ENCODE results near the gene SETD1B. TPM values are rescaled to one million over a fixed set of nuclear protein-coding genes. Genes with fewer than 3 reads are reported as not detected.
"Not testable (repeated sequence)": the region's sequence is repeated elsewhere in the genome, so short reads cannot be mapped to it uniquely, and the experiment has no call there.

Gene SETD1B
- total and polyA plus RNA-seq, 2 donors, result 3.0 to 11.8 TPM

- Histone ChIP-seq H3K27ac (ENCODE audit: low read depth in 1 of 2, low read length in 1 of 2) (peak overlapping the region; percentile 46 to 66), H3K4me3 (ENCODE audit: low read length in 2 of 2) (peak overlapping the region; percentile 53 to 63), H3K36me3 (ENCODE audit: control insufficient read depth in 2 of 2, insufficient read depth in 2 of 2, low read length in 1 of 2) (no peaks in the 10 kb centered on the region), H3K9me3 (ENCODE audit: control insufficient read depth in 2 of 2, insufficient read depth in 1 of 2, low read length in 1 of 2) (peaks cover 0 to 11% of the 10 kb centered on the region in 2 donors), H3K4me1 (ENCODE audit: control insufficient read depth in 2 of 2, insufficient read depth in 2 of 2, low read length in 2 of 2) (peaks cover 6 to 10% of the 10 kb centered on the region in 2 donors), H3K27me3 (ENCODE audit: control insufficient read depth in 2 of 2, insufficient read depth in 1 of 2, low read length in 1 of 2) (peaks cover 0 to 10% of the 10 kb centered on the region in 2 donors)
- peak; percentile 84 to 98 (median 95) for DNase-seq (ENCODE audit: low read depth in 6 of 9, low spot score in 9 of 9)
- 14% methylated on average over 53 of the region's 53 CpGs for WGBS
Measured at GRCh38 chr12:121839106-121839992, 35.5 kb downstream of the SETD1B start.

GRCh38 chr12:121839993-121840761 lies 36.4 kb downstream of the SETD1B start:
- 77% methylated on average over 24 of the region's 24 CpGs for WGBS
- Histone ChIP-seq H3K36me3 (ENCODE audit: control insufficient read depth in 2 of 2, insufficient read depth in 2 of 2, low read length in 1 of 2) (no peaks in the 10 kb centered on the region), H3K4me1 (ENCODE audit: control insufficient read depth in 2 of 2, insufficient read depth in 2 of 2, low read length in 2 of 2) (peaks cover 6 to 10% of the 10 kb centered on the region in 2 donors), H3K27me3 (ENCODE audit: control insufficient read depth in 2 of 2, insufficient read depth in 1 of 2, low read length in 1 of 2) (peaks cover 0 to 10% of the 10 kb centered on the region in 2 donors), H3K27ac (ENCODE audit: low read depth in 1 of 2, low read length in 1 of 2) (peak overlapping the region; percentile 46 to 66), H3K9me3 (ENCODE audit: control insufficient read depth in 2 of 2, insufficient read depth in 1 of 2, low read length in 1 of 2) (peaks cover 0 to 11% of the 10 kb centered on the region in 2 donors), H3K4me3 (ENCODE audit: low read length in 2 of 2) (peak overlapping the region; percentile 53 to 63)
- no peak for DNase-seq (ENCODE audit: low read depth in 6 of 9, low spot score in 9 of 9)

- 95% methylated on average over 13 of the region's 13 CpGs for WGBS
- peaks cover 6 to 10% of the 10 kb centered on the region in 2 donors for H3K4me1 ChIP-seq (ENCODE audit: control insufficient read depth in 2 of 2, insufficient read depth in 2 of 2, low read length in 2 of 2)
- H3K9me3 ChIP-seq (ENCODE audit: control insufficient read depth in 2 of 2, insufficient read depth in 1 of 2, low read length in 1 of 2), result peaks cover 0 to 11% of the 10 kb centered on the region in 2 donors
- DNase-seq (ENCODE audit: low read depth in 6 of 9, low spot score in 9 of 9), result no peak
- no peak overlapping the region for H3K27ac ChIP-seq (ENCODE audit: low read depth in 1 of 2, low read length in 1 of 2)
- no peaks in the 10 kb centered on the region for H3K36me3 ChIP-seq (ENCODE audit: control insufficient read depth in 2 of 2, insufficient read depth in 2 of 2, low read length in 1 of 2)
- no peak overlapping the region for H3K4me3 ChIP-seq (ENCODE audit: low read length in 2 of 2)
- H3K27me3 ChIP-seq (ENCODE audit: control insufficient read depth in 2 of 2, insufficient read depth in 1 of 2, low read length in 1 of 2), result peaks cover 0 to 8% of the 10 kb centered on the region in 2 donors
Measured at GRCh38 chr12:121843236-121843982, 39.6 kb downstream of the SETD1B start.

GRCh38 chr12:121845701-121846100 lies 41.9 kb downstream of the SETD1B start:
- no peaks in the 10 kb centered on the region for H3K9me3 ChIP-seq (ENCODE audit: control insufficient read depth in 2 of 2, insufficient read depth in 1 of 2, low read length in 1 of 2)
- no peak for DNase-seq (ENCODE audit: low read depth in 6 of 9, low spot score in 9 of 9)
- WGBS, result 95% methylated on average over 1 of the region's 1 CpG
- H3K4me3 ChIP-seq (ENCODE audit: low read length in 2 of 2), result no peak overlapping the region
- no peak overlapping the region for H3K27ac ChIP-seq (ENCODE audit: low read depth in 1 of 2, low read length in 1 of 2)
- H3K36me3 ChIP-seq (ENCODE audit: control insufficient read depth in 2 of 2, insufficient read depth in 2 of 2, low read length in 1 of 2), result no peaks in the 10 kb centered on the region
- no peaks in the 10 kb centered on the region for H3K27me3 ChIP-seq (ENCODE audit: control insufficient read depth in 2 of 2, insufficient read depth in 1 of 2, low read length in 1 of 2)
- no peaks in the 10 kb centered on the region for H3K4me1 ChIP-seq (ENCODE audit: control insufficient read depth in 2 of 2, insufficient read depth in 2 of 2, low read length in 2 of 2)

- H3K27ac ChIP-seq (ENCODE audit: low read depth in 1 of 2, low read length in 1 of 2), result no peak overlapping the region
- WGBS, result 96% methylated on average over 6 of the region's 6 CpGs
Measured at GRCh38 chr12:121849211-121849610, 45.4 kb downstream of the SETD1B start.

GRCh38 chr12:121849665-121850064 lies 45.9 kb downstream of the SETD1B start:
- Histone ChIP-seq H3K9me3 (ENCODE audit: control insufficient read depth in 2 of 2, insufficient read depth in 1 of 2, low read length in 1 of 2) (no peaks in the 10 kb centered on the region), H3K27me3 (ENCODE audit: control insufficient read depth in 2 of 2, insufficient read depth in 1 of 2, low read length in 1 of 2) (peaks cover 0 to 4% of the 10 kb centered on the region in 2 donors), H3K36me3 (ENCODE audit: control insufficient read depth in 2 of 2, insufficient read depth in 2 of 2, low read length in 1 of 2) (no peaks in the 10 kb centered on the region), H3K4me3 (ENCODE audit: low read length in 2 of 2) (no peak overlapping the region), H3K27ac (ENCODE audit: low read depth in 1 of 2, low read length in 1 of 2) (no peak overlapping the region), H3K4me1 (ENCODE audit: control insufficient read depth in 2 of 2, insufficient read depth in 2 of 2, low read length in 2 of 2) (no peaks in the 10 kb centered on the region)
- no peak for DNase-seq (ENCODE audit: low read depth in 6 of 9, low spot score in 9 of 9)
- WGBS, result 91% methylated on average over 13 of the region's 13 CpGs

More at GRCh38 chr12:121849211-121849610, 45.4 kb downstream of the SETD1B start:
- Histone ChIP-seq H3K4me3 (ENCODE audit: low read length in 2 of 2) (no peak overlapping the region), H3K4me1 (ENCODE audit: control insufficient read depth in 2 of 2, insufficient read depth in 2 of 2, low read length in 2 of 2) (no peaks in the 10 kb centered on the region), H3K27me3 (ENCODE audit: control insufficient read depth in 2 of 2, insufficient read depth in 1 of 2, low read length in 1 of 2) (no peaks in the 10 kb centered on the region), H3K9me3 (ENCODE audit: control insufficient read depth in 2 of 2, insufficient read depth in 1 of 2, low read length in 1 of 2) (no peaks in the 10 kb centered on the region), H3K36me3 (ENCODE audit: control insufficient read depth in 2 of 2, insufficient read depth in 2 of 2, low read length in 1 of 2) (no peaks in the 10 kb centered on the region)
- no peak for DNase-seq (ENCODE audit: low read depth in 6 of 9, low spot score in 9 of 9)

- not testable (repeated sequence) for H3K9me3 ChIP-seq (ENCODE audit: control insufficient read depth in 2 of 2, insufficient read depth in 1 of 2, low read length in 1 of 2); H3K4me3 ChIP-seq (ENCODE audit: low read length in 2 of 2); H3K36me3 ChIP-seq (ENCODE audit: control insufficient read depth in 2 of 2, insufficient read depth in 2 of 2, low read length in 1 of 2); H3K27me3 ChIP-seq (ENCODE audit: control insufficient read depth in 2 of 2, insufficient read depth in 1 of 2, low read length in 1 of 2); H3K4me1 ChIP-seq (ENCODE audit: control insufficient read depth in 2 of 2, insufficient read depth in 2 of 2, low read length in 2 of 2); DNase-seq (ENCODE audit: low read depth in 6 of 9, low spot score in 9 of 9); H3K27ac ChIP-seq (ENCODE audit: low read depth in 1 of 2, low read length in 1 of 2)
- 81% methylated on average over 3 of the region's 3 CpGs for WGBS
Measured at GRCh38 chr12:121852392-121852791, 48.6 kb downstream of the SETD1B start.

- Histone ChIP-seq H3K4me3 (ENCODE audit: low read length in 2 of 2) (no peak overlapping the region), H3K9me3 (ENCODE audit: control insufficient read depth in 2 of 2, insufficient read depth in 1 of 2, low read length in 1 of 2) (no peaks in the 10 kb centered on the region), H3K27me3 (ENCODE audit: control insufficient read depth in 2 of 2, insufficient read depth in 1 of 2, low read length in 1 of 2) (peaks cover 0 to 8% of the 10 kb centered on the region in 2 donors), H3K27ac (ENCODE audit: low read depth in 1 of 2, low read length in 1 of 2) (no peak overlapping the region), H3K36me3 (ENCODE audit: control insufficient read depth in 2 of 2, insufficient read depth in 2 of 2, low read length in 1 of 2) (no peaks in the 10 kb centered on the region), H3K4me1 (ENCODE audit: control insufficient read depth in 2 of 2, insufficient read depth in 2 of 2, low read length in 2 of 2) (peaks cover 0 to 9% of the 10 kb centered on the region in 2 donors)
- WGBS, result 94% methylated on average over 11 of the region's 11 CpGs
- DNase-seq (ENCODE audit: low read depth in 6 of 9, low spot score in 9 of 9), result no peak
Measured at GRCh38 chr12:121857322-121858246, 53.8 kb downstream of the SETD1B start.
